Measurements from ENCODE around the gene POFUT2. TPM values are rescaled to one million over a fixed set of nuclear protein-coding genes. Genes with fewer than 3 reads are reported as not detected.

POFUT2 gene
- total RNA-seq, 1 experiment from 2014 or later = 18.6 TPM

DNA sequence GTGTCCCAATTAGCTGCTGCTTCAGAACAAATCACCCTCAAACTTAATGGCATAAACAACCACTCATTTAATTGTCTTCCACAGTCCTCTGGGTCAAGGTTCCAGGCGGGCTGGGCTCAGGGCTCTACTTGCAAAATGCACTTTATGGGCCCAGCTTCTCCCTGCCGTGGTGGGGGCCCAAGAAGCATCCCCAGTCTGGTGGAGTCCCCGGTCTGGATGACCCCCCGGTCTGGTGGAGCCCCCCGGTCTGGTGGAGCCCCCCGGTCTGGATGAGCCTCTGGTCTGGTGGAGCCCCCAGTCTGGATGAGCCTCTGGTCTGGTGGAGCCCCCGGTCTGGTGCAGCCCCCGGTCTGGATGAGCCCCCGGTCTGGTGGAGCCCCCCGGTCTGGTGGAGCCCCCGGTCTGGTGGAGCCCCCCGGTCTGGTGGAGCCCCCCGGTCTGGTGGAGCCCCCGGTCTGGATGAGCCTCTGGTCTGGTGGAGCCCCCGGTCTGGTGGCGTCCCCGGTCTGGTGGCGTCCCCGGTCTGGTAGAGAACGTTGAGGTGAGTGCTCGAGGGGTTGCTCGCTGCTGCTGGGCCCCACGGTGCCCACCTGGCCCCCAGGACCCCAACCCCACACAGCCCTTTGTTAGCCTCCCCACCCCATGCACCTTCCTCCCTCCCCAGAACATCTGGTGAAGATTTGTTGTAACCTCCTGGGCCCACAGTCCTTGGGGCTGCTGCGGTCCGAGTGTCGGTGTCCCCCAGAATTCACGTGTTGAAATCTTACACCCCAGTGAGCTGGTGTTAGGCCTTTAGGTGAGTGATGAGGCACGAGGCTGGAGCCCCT, 33.8 kb downstream of the POFUT2 start:
- no peak for DNase-seq (ENCODE audit: extremely low read depth, low read depth)

DNA sequence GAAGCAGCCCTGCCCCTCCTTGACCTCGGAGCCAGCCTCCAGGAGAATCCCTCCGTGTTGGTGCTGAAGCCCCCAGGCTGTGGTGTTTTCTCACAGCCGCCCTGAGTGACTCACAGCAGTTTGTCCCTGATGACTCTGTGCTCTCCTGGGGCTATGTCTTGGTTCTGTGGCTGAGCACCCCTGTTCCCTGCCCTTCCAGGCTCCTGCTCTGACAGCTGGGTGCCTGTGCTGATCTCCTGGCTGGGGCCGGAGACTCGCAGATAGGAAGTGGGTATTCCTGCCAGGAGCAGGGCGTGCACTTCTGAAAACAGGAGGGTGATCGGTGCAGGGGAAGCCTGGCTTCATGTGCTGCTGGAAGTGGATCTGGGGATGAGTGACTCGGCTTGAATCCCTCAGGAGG, 34.5 kb downstream of the POFUT2 start:
- no peak for DNase-seq (ENCODE audit: extremely low read depth, low read depth)

DNA sequence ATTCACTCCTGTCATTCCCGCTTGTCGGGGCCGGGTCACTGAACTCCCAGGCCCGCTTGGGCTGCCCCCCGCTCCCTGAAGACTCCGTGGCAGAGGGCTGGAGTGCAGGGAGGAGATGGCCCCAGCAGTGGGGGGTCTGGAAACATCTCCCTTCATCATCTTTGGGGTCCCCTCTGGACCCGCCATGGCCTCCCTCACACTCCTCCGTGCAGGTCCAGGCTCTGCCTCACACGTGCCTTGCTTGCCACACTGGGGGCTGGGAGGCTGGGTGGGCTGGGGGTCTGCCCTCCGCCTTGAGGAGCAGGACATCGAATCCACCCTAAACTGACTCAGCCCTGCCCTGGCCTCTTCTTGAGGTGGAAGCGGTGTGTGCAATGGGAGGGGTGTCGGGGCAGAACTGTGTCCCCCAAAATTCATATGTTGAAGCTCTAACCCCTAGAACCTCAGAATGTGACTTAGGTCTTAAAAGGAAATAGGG, 35.2 kb downstream of the POFUT2 start:
- DNase-seq (ENCODE audit: extremely low read depth, low read depth) = no peak

DNA sequence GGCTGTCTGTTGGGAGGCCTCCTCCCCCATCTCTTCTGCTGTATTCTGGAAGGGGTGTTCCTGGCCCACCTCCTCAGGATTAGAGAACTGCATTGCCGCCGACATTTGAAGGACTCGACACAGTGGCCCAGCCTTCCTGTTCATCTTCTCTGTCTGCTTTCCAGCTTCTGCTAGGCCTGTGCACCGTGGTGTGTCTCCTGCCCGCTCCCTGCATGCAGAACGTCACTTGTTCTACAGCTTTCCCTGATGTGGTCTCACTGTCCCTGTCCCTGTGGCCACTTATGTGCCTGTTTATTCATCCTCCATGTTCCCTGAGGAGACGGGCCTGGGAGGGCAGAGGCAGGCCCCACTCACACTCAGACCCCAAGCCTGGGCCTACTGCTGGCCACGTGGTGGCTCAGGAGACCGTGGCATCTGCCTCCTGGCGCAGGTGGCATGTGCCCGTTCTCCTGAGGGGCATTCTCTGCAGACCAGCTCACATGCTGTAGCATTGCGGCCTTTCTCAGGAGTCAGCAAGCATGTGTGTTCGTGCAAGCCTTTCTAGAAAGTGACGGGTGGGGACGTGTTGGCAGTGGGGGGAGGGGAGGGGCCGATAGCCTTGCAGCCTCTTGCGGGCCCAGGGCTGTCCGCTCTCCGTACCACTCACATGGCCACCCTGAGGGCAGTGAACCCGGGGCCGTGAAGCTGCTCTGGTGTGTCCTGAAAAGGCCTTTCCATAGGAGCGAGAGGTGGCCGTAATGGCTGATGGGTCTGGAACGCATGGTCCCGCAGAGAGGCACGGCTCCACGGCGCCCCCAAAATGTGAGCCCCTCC, 35.9 kb downstream of the POFUT2 start:
- no peak for DNase-seq (ENCODE audit: extremely low read depth, low read depth)

DNA sequence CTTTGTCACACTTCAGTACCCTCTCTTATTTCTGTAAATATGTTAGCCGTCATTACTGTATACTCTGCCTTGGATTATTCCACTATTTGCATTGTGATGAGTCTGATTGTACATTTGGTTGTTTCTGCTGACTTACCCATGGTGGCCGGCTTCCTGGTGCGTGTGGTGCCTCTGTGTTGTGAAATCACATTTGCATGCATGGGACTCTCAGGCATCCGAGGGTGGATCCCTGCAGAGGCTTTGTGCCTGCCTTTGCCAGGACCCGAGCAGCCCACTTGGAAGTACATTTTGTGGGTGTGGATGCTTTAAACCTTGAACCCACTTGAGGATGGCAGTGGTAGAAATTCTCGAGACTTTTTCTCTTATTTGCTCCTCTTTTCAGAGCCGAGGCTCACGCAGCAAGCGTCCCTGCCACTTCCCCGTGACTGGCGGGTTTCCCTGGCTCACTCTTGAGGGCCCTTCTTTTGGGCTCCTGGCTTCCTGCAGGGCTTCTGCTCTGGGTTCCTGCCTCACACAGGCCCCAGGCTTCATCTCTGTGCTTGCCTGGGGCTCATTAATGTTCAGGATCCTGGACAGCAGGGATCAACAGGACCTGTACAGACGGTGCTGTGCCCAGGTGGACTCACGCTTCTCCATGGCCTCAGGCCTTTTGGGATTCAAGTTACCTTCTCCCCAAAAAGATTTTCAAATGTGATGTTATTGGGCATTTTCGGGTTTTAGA, 36.6 kb downstream of the POFUT2 start:
- no peak for DNase-seq (ENCODE audit: extremely low read depth, low read depth)

DNA sequence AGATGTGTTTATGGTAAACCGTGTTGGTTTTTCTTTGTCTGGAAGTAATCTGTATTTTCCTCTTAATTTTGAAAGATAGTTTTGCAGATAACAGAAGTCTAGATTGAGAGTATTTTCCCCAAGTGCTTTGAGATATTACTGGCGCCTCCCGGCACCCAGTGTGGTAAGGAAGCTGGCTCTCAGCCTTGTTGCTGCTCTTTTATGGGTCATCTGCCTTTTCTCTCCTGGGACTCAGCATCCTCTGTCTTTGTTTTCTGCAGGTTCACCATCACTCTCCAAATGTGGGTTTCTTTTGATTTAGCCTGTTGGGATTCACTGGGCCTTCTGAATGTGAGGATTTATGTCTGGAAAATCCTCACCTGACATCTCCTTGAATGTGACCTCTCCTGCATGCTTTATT, 37.4 kb downstream of the POFUT2 start:
- DNase-seq (ENCODE audit: extremely low read depth, low read depth) = no peak

DNA sequence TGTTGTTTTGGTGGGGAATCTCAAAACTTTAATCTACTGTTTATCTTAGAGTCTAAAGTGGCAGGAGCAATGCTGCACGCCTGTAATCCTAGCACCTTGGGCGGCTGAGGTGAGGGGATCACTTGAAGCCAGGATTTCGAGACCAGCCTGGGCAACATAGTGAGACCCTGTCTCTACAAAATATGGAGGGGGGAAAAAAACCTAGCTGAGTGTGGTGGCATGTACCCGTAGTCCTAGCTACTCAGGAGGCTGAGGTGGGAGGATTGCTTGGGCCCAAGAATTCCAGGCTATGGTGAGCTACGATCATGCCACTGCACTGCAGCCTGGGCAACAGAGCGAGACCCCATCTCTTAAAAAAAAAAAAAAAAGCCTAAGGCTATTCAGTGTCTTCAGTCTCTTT, 38.1 kb downstream of the POFUT2 start:
- DNase-seq (ENCODE audit: extremely low read depth, low read depth) = no peak

DNA sequence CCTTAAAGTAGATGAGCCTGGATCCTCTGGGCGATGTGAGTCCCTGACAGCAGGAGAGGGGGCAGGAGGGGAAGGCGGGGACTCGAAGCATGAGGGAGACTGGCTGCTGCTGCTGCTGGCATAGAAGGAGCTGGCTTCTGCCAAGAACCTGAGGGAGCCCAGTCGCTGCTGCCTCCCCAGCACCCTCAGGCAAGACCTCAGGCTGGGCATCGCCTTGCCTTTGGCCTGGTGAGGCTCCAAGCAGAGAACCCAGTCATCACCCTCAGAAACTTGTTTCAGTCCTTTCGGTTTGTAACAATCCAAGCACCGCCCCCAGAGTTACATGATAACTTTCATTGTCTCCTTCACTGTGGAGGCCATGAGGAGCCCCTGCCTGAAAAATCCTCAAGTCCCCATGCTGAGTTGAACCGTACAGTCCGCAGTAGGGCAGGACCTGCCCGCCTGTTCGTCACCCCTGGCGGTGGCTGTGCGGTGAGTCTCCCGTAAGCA, 38.8 kb downstream of the POFUT2 start:
- no peak for DNase-seq (ENCODE audit: extremely low read depth, low read depth)

DNA sequence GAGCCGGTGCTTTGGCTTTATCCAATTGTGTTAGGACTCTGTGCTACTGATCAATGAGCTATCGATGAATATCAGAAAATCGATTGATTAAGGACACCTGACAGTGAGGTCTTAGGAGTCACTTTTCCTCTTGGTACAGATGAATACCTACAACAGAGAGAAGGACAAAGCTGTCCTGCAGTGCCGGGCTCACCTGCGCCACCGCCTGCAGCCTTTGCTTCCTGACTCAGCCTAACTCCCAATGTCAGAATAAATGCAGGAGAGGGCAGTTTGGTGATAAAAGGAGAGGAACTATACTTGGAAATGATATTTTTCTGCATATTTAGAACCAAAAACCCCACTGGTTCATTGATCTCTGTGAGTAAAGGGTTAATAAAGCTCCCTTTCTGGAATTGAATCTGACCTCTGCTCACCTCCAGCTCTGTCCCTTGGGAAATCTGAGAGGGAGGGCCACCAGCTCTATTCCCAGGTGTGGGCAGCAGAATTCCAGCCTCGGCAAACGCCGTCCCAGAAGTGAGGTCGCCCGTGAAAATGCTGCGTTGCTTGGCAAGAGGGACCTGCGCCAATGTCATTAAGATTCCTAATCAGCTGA, 39.3 kb downstream of the POFUT2 start:
- DNase-seq (ENCODE audit: extremely low read depth, low read depth) = no peak

DNA sequence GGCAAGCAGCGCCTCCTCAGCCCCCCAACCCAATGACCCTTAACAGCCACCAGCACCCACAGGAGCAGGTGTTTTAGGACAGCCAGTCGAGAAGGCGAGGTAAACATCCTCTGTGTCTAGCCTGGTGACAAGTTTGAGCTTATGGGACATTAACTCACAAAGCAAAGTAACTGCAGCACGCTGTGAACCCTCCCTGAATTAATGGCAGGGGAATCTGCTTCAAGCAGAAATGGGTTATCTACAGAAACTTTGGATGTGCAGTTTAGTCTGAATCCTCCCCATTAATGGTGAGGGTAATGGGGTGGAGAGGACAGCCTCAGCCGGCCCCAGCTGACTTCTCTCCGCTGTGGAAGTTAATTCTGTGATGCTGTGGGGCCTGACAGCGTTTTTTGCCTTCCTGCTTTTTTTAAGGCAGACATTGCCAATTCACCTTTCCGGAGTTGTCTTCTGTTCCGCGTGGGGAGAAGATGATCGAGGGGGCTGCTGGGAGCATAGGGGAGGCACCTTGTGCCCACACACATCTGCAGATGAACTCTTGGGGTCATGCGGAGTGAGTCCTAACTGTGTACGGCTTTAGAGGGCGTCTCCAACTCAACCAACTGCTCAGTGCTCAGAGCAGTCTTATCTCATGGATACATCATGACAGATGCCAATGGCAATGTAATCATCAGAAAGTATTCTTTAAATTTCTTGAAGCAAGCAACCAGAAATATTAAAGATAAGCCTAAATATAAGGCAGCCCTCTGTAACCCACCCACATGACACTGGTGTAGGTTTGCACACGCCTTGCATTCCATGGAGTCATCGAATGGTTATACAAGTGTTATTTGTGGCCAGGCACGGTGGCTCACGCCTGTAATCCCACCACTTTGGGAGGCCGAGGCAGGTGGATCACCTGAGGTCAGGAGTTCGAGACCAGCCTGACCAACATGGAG, 41.0 kb downstream of the POFUT2 start:
- no peak for DNase-seq (ENCODE audit: extremely low read depth, low read depth)

DNA sequence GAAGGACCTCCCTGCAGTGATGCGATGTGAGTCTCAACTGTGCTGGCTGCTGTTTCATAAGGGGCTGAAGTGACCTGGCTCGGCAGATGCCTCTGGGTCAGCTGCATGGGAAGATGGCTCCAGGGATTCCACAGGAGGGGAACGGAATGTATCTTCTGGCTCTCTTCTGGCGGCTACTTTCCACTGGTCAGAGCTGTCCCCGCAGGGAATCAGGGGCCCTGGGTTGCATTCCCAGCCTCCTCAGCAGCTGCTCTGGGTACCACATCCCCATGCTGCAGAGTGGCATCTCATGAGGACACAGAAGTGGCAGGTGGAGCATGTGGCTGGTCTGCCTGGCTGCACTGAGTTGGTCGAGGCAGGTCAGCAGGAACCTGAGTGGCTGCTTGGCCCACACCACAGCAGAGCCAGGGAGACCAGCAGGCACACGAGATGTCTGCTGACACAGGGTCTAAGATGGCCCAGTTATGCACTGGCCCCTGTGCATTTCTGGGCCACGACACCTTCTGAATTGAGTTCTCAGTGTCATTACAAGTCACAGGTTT, 42.8 kb downstream of the POFUT2 start:
- no peak for DNase-seq (ENCODE audit: extremely low read depth, low read depth)

DNA sequence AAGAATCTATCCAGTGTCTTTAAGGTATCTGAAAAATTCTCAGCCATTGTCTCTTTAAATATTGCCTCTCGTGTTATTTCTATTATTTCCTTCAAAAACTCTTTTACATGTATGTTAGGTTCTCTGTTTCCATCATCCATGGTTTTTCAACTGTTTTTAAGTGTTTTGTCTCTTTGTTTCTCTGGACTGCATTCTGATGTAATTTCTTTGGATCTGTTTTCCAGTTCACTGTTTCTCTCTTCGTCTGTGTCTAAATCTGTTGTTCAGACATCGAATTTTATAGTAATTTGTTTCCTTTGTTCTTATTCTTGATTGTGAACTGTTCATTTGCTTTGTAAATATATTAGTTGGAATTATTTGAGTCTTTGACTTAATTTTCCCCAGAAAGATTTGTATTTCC, 44.1 kb downstream of the POFUT2 start:
- no peak for DNase-seq (ENCODE audit: extremely low read depth, low read depth)

DNA sequence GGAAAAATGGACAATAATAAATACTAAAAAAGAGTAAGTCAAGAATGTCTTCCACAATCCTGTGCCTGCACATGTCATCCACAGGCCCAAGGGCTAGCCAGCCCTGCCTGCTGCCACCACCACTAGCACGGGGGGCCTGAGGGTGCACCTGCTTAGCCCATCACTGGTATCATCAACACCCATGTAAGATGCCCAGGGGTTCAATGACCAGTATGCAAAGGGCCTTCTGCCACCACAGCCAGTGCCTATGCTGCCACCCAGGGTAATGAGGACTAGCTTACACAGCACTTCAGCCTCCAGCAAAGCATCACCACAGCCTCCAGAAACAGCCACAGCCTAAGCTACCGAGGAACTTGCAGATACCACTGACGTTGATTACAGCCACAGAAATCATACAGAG, 46.3 kb downstream of the POFUT2 start:
- no peak for DNase-seq (ENCODE audit: extremely low read depth, low read depth)

DNA sequence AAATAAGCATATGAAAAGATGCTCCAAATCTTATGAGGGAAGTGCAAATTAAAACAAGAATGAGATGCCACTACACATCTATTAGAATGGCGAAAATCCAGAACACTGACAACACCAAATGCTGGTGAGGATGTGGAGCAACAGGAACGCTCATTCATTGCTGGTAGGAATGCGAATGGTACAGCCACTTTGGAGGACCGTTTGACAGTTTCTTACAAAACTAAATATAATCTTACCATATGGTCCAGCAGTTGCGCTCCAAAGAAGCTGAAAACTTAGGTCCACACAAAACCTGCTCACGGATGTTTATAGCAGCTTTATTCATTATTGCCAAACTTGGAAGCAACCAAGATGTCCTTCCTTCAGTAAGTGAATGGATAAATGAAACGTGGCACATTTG, 50.3 kb downstream of the POFUT2 start:
- DNase-seq (ENCODE audit: extremely low read depth, low read depth) = no peak

DNA sequence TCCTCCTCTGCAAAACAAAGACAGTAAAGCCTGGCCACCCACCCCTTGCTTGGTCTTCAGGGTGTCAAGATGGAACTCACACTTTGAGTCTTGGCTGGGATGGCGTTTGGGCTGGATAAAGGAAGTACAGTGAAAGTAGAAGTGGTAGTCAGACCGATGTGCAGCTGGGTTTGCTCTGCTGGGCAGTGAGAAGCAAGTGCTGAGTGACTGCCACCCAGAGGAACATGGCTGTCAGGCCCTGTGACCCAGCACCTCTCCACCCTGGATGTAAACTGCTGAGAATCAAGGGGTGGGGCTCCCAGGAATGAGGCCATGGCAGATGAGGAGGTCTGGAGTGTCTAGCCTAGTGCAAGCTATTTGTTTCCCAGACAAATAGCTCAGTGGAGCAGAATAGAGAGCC, 51.2 kb downstream of the POFUT2 start:
- DNase-seq (ENCODE audit: extremely low read depth, low read depth) = no peak

DNA sequence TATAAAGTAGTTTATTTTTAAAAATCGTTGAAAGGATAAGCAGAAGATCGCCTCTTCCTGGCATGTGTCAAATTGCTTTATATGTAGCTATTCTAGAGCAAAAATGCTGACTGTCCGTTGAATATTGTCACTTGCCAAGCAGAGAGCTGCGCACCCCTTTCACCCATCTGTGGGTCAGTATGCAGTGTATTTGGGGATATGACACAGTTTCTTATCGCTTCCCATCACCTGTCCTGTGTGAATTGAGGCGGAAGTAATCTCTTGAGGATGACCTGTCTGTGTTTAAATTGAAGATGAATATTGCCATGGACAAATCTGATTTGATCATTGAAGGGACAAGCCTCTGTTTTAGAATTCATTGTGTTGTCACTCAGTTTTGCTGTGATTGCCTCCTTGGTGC, 52.2 kb downstream of the POFUT2 start:
- no peak for DNase-seq (ENCODE audit: extremely low read depth, low read depth)

DNA sequence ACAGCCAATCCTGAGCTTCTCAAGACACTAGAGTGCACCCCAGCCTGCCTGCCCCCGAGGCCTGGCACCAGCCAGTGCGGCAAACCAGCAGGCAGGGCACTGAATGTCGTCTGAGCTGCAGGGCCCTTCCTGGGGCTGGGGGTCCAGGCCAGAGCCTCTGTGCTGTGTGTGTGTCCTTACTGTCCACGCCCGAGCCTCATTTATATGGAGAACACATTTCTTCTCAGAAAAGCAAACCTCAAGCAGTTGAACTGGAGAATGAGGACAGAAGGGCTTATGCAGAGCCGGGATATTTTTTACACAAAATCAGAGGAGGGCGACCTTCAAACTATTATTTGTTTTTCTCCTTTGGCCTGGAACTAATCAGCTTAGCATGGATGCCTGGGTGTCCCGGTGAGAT, 52.7 kb downstream of the POFUT2 start:
- no peak for DNase-seq (ENCODE audit: extremely low read depth, low read depth)

DNA sequence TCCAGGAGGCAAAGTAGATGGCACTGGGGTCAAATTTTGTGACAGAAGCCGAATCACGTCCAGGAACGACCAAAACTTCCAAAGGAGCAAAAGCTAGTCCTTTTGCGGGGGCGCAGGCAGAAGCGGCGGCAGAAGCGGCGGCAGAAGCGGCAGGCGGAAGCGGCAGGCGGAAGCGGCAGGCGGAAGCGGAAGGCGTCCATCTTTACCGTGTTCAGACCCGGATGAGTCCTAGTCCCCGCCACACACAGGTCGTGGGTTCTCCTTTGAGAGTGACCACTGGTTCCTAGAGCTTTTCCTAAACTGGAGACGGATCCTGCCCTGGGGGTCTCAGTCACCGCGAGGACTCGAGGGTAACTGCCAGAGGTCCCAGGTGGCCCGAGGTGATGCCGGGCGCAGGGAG, 53.6 kb downstream of the POFUT2 start:
- no peak for DNase-seq (ENCODE audit: extremely low read depth, low read depth)

DNA sequence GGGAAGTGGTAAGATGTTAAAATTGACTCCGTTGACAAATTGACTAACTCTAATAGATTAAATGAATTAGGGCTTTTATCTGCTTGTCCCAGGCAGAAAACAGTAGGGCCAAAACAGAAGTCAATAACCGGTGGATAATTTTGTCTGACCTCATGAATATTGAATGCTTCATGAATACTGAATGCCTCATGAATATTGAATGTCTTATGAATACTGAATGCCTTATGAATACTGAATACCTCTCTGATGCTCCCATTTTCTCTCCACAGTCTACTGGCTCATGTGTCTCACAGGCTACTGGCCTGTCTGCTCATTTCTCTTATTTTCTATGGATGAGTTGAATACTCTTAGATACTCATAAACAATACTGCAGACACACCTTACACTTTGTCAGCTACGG, 56.0 kb downstream of the POFUT2 start:
- no peak for DNase-seq (ENCODE audit: extremely low read depth, low read depth)
